Measurements from ENCODE around the gene PKM. TPM values are rescaled to one million over a fixed set of nuclear protein-coding genes. Genes with fewer than 3 reads are reported as not detected.

Gene PKM
- total RNA-seq, 3 donors from 2014 or later: 328 to 450 (median 372) TPM

GRCh38 chr15:72168131-72168807 lies 62.7 kb downstream of the PKM start:
- Histone ChIP-seq H3K9me3 (no peaks in the 10 kb centered on the region), H3K4me3 (no peak overlapping the region), H3K4me1 (ENCODE audit: low read depth) (peaks cover 9% of the 10 kb centered on the region), H3K36me3 (ENCODE audit: low read depth) (no peaks in the 10 kb centered on the region)
- TF ChIP-seq CTCF (IDR thresholded peaks at IDR 0.05): no peak
- DNase-seq: no peak
- intact Hi-C loops (cut with DNase I, micrococcal nuclease): no loop called here
- no peak for ATAC-seq

GRCh38 chr15:72167445-72167844 lies 63.5 kb downstream of the PKM start:
- no peak for ATAC-seq
- intact Hi-C loops (cut with DNase I, micrococcal nuclease): no loop called here
- no peak for TF ChIP-seq CTCF (IDR thresholded peaks at IDR 0.05)

DNA sequence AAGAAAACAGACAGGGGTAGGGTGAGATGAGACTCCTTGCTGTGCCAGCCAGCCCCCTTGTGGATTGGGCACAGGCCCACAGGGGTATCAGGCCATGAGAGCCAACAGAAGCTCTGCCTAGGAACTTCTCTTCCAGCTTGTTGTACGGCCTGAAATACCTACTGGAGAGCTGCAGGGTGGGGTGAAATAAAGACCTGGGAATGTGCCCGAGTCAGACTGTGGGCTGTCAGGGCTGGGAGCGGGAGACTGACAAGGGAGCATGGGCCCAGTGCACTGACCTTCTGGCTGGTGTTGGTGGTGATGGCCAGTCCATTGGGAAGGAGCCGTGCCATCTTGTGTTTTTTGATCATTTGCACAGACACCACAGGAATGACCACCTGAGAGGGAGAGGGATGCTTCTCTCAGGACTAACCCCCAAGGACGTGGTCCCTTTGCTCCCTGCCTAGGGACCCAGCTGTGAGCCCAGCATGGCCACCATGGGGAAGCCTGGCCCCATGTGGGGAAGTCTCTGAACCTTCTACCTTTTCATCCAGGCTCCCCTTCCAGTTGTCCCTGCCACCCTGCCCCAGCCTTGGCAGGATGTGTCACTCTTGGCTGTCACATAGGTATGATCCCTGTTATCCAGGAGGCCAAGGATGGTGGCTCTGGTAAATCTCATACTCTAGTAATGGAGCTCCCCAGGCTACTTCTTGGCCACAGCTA lies 64.1 kb downstream of the PKM start:
- Histone ChIP-seq H3K4me1 (ENCODE audit: low read depth) (peaks cover 9% of the 10 kb centered on the region), H3K36me3 (ENCODE audit: low read depth) (no peaks in the 10 kb centered on the region), H3K9me3 (no peaks in the 10 kb centered on the region), H3K4me3 (no peak overlapping the region)
- ATAC-seq (no peak), DNase-seq (no peak)
- intact Hi-C loops (cut with DNase I, micrococcal nuclease): no loop called here
- TF ChIP-seq CTCF (IDR thresholded peaks at IDR 0.05): no peak

More at GRCh38 chr15:72167445-72167844, 63.5 kb downstream of the PKM start:
- H3K4me3 ChIP-seq: no peak overlapping the region
- H3K4me1 ChIP-seq (ENCODE audit: low read depth): peaks cover 9% of the 10 kb centered on the region
- no peaks in the 10 kb centered on the region for H3K9me3 ChIP-seq
- DNase-seq: no peak
- H3K36me3 ChIP-seq (ENCODE audit: low read depth): no peaks in the 10 kb centered on the region

DNA sequence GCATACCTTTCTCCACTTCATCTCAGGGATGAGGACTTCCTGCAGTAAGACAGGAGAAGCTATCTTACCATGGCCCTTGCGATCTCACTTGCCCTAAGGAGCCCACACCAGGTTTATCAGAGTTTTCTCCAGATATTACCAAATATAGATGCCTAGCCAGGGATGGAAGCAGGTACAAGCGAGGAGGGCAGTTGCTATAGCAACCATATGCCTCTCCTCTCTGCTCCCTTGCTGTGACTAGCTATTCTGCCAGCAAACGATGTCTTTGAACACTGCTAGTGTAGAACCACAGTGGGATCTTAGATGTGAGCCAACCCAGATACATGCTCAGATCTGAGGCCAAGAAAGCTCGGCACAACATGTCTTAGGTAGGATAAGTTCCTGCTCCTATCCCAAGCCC lies 67.3 kb downstream of the PKM start:
- intact Hi-C loops (cut with DNase I, micrococcal nuclease): no loop called here
- ATAC-seq (no peak), DNase-seq (no peak)
- Histone ChIP-seq H3K4me3 (no peak overlapping the region), H3K9me3 (no peaks in the 10 kb centered on the region), H3K4me1 (ENCODE audit: low read depth) (no peaks in the 10 kb centered on the region), H3K36me3 (ENCODE audit: low read depth) (no peaks in the 10 kb centered on the region)
- TF ChIP-seq CTCF (IDR thresholded peaks at IDR 0.05): no peak

- Histone ChIP-seq H3K4me1 (ENCODE audit: low read depth) (no peaks in the 10 kb centered on the region), H3K9me3 (no peaks in the 10 kb centered on the region), H3K36me3 (ENCODE audit: low read depth) (no peaks in the 10 kb centered on the region), H3K4me3 (no peak overlapping the region)
- TF ChIP-seq CTCF (IDR thresholded peaks at IDR 0.05): no peak
- ATAC-seq (no peak), DNase-seq (no peak)
- intact Hi-C loops (cut with DNase I, micrococcal nuclease): no loop called here
Measured at GRCh38 chr15:72162569-72162968, 68.4 kb downstream of the PKM start.

All from mucosa of descending colon (tissue), 3 donors.